HEK293T (cell line): ENCODE data around the gene ELF2.
A peak's percentile ranks its signal among the peaks of the same experiment; 100 is the strongest.
"Not testable (repeated sequence)": the region's sequence is repeated elsewhere in the genome, so short reads cannot be mapped to it uniquely, and the experiment has no call there.

Experiments used
- CTCF ChIA-PET: fragments of 350-600 bp; formaldehyde crosslinking; extraction: SDS; loops from one replicate; lab custom pipeline; 2021; ENCODE audit warnings: antibody characterized with exemption, inconsistent platforms; lab: Yijun Ruan, JAX
- POLR2A ChIA-PET: fragments of 350-600 bp; formaldehyde crosslinking; extraction: SDS; loops from one replicate; lab custom pipeline; 2020; ENCODE audit warnings: antibody characterized with exemption, inconsistent platforms; lab: Yijun Ruan, JAX
- DNase-seq: peaks from one replicate; pipeline ENCODE4 v3.0.0; 2012; ENCODE audit warnings: mixed read lengths; ENCODE audit errors: extremely low spot score
- ARNT ChIP-seq: fragments of 450-650 bp; IDR thresholded peaks from 2 replicates; pipeline ENCODE4 v1.6.1; 2017; ENCODE audit warnings: mild to moderate bottlenecking
- BHLHE40 ChIP-seq: fragments of 450-650 bp; IDR thresholded peaks from 2 replicates; pipeline ENCODE4 v1.6.1; 2016; ENCODE audit warnings: mild to moderate bottlenecking, moderate library complexity, borderline replicate concordance
- CTBP1 ChIP-seq: fragments of 450-650 bp; IDR thresholded peaks from 2 replicates; pipeline ENCODE4 v1.6.1; 2016; ENCODE audit warnings: borderline replicate concordance
- ELF4 ChIP-seq: fragments of 450-650 bp; IDR thresholded peaks from 2 replicates; pipeline ENCODE4 v1.6.1; 2017; ENCODE audit warnings: antibody characterized with exemption
- FOXA1 ChIP-seq: fragments of 450-650 bp; IDR thresholded peaks from 2 replicates; pipeline ENCODE4 v1.6.1; 2016; ENCODE audit warnings: mild to moderate bottlenecking
- FOXK2 ChIP-seq: fragments of 450-650 bp; IDR thresholded peaks from 2 replicates; pipeline ENCODE4 v1.6.1; 2016; ENCODE audit warnings: mild to moderate bottlenecking
- FOXM1 ChIP-seq: fragments of 450-650 bp; IDR thresholded peaks from 2 replicates; pipeline ENCODE4 v1.6.1; 2017; ENCODE audit warnings: mild to moderate bottlenecking, borderline replicate concordance
- HDGF ChIP-seq: fragments of 450-650 bp; IDR thresholded peaks from 2 replicates; pipeline ENCODE4 v1.6.1; 2017; ENCODE audit warnings: antibody characterized with exemption, borderline replicate concordance
- L3MBTL2 ChIP-seq: fragments of 450-650 bp; conservative IDR thresholded peaks from 2 replicates; pipeline ENCODE4 v1.6.1; 2016; ENCODE audit warnings: mild to moderate bottlenecking
- LEF1 ChIP-seq: fragments of 450-650 bp; IDR thresholded peaks from 2 replicates; pipeline ENCODE4 v1.6.1; 2017; ENCODE audit warnings: mild to moderate bottlenecking, borderline replicate concordance
- NFRKB ChIP-seq: fragments of 450-650 bp; IDR thresholded peaks from 2 replicates; pipeline ENCODE4 v1.6.1; 2016; ENCODE audit warnings: mild to moderate bottlenecking, moderate library complexity
- PKNOX1 ChIP-seq: fragments of 450-650 bp; IDR thresholded peaks from 2 replicates; pipeline ENCODE4 v1.6.1; 2016
- SP1 ChIP-seq: fragments of 450-650 bp; IDR thresholded peaks from 2 replicates; pipeline ENCODE4 v1.6.1; 2017
- SUZ12 ChIP-seq: fragments of 450-650 bp; IDR thresholded peaks from 2 replicates; pipeline ENCODE4 v1.6.1; 2016; ENCODE audit warnings: mild to moderate bottlenecking
- TARDBP ChIP-seq: fragments of 450-650 bp; IDR thresholded peaks from 2 replicates; pipeline ENCODE4 v1.6.1; 2016
- ZNF384 ChIP-seq: fragments of 450-650 bp; IDR thresholded peaks from 2 replicates; pipeline ENCODE4 v1.6.1; 2016

ELF2 gene

GRCh38 chr4:139030614-139031235, 146.3 kb downstream of the ELF2 start:
- ChIA-PET CTCF (interaction anchor here (0.5 to 2.0 kb wide), 36 partner anchors 8 to 627 kb away, joined by 3 to 47 read pairs (median 5); partner anchors contain the start of genes NAA15 and NDUFC1), POLR2A (interaction anchor here (0.7 to 1.8 kb wide), 8 partner anchors 11 to 270 kb away, joined by 3 to 7 read pairs (median 4); partner anchors contain the start of genes ELF2, NAA15 and NOCT)
- DNase-seq, result peak; percentile 79
- TF ChIP-seq LEF1 (no peak), HDGF (no peak), CTBP1 (no peak), ELF4 (no peak), ZNF384 (no peak)

- CTCF ChIA-PET, result interaction anchor here (0.6 to 2.0 kb wide), 36 partner anchors 9 to 1324 kb away, joined by 3 to 47 read pairs (median 5); partner anchors contain the start of genes NAA15 and NDUFC1
- DNase-seq, result not testable (repeated sequence)
- POLR2A ChIA-PET, result interaction anchor here (0.7 to 1.8 kb wide), 6 partner anchors 10 to 271 kb away, joined by 4 to 7 read pairs (median 4); partner anchors contain the start of genes NAA15 and NOCT
These were observed 147.1 kb downstream of the ELF2 start for GRCh38 chr4:139029866-139030363.

GRCh38 chr4:139028191-139028661, 148.8 kb downstream of the ELF2 start:
- ChIA-PET CTCF (no interaction called here), POLR2A (interaction anchor here (1.4 kb wide), 1 partner anchor 13 kb away, joined by 3 read pairs; the partner anchor contains the start of gene NOCT)
- no peak for TF ChIP-seq LEF1
- TF ChIP-seq NFRKB, result no peak
- no peak for TF ChIP-seq L3MBTL2
- no peak for TF ChIP-seq FOXK2
- no peak for TF ChIP-seq SUZ12
- TF ChIP-seq ELF4, result no peak
- TF ChIP-seq HDGF, result no peak
- no peak for TF ChIP-seq FOXM1
- no peak for TF ChIP-seq FOXA1
- no peak for TF ChIP-seq ARNT
- no peak for TF ChIP-seq SP1
- TF ChIP-seq BHLHE40, result no peak
- TF ChIP-seq CTBP1, result no peak
- TF ChIP-seq TARDBP, result no peak
- TF ChIP-seq ZNF384, result no peak
- no peak for TF ChIP-seq PKNOX1
- DNase-seq, result no peak

- ChIA-PET POLR2A (interaction anchor here (1.0 to 2.3 kb wide), 2 partner anchors 13 to 56 kb away, joined by 3 to 8 read pairs; partner anchors contain the start of gene NOCT), CTCF (no interaction called here)
- no peak for DNase-seq
These were observed 149.2 kb downstream of the ELF2 start for GRCh38 chr4:139027776-139028175.

GRCh38 chr4:139025841-139026240, 151.2 kb downstream of the ELF2 start:
- no peak for TF ChIP-seq ZNF384
- no peak for TF ChIP-seq NFRKB
- TF ChIP-seq HDGF, result no peak
- TF ChIP-seq CTBP1, result no peak
- TF ChIP-seq FOXA1, result no peak
- no peak for TF ChIP-seq ELF4
- TF ChIP-seq BHLHE40, result no peak
- TF ChIP-seq SUZ12, result no peak
- no peak for TF ChIP-seq ARNT
- no peak for TF ChIP-seq FOXK2
- TF ChIP-seq TARDBP, result no peak
- no peak for TF ChIP-seq LEF1
- TF ChIP-seq SP1, result no peak
- no peak for TF ChIP-seq FOXM1
- TF ChIP-seq L3MBTL2, result no peak
- TF ChIP-seq PKNOX1, result no peak
- no peak for DNase-seq
- ChIA-PET CTCF (interaction anchor here (1.0 kb wide), 1 partner anchor 128 kb away, joined by 5 read pairs; no protein-coding TSS in a partner anchor), POLR2A (interaction anchor here (2.3 kb wide), 1 partner anchor 11 kb away, joined by 8 read pairs; the partner anchor contains the start of gene NOCT)

More at GRCh38 chr4:139027776-139028175, 149.2 kb downstream of the ELF2 start:
- no peak for TF ChIP-seq FOXA1
- TF ChIP-seq HDGF, result no peak
- no peak for TF ChIP-seq NFRKB
- TF ChIP-seq SUZ12, result no peak
- TF ChIP-seq CTBP1, result no peak
- TF ChIP-seq ZNF384, result no peak

- ChIA-PET CTCF (interaction anchor here (0.6 kb wide), 1 partner anchor 441 kb away, joined by 3 read pairs; no protein-coding TSS in a partner anchor), POLR2A (interaction anchor here (1.9 kb wide), 1 partner anchor 10 kb away, joined by 8 read pairs; the partner anchor contains the start of gene NOCT)
- TF ChIP-seq BHLHE40 (no peak), HDGF (no peak), FOXM1 (no peak), L3MBTL2 (no peak), ARNT (no peak), LEF1 (no peak), TARDBP (no peak), FOXA1 (no peak), FOXK2 (no peak), SUZ12 (no peak), ELF4 (no peak), PKNOX1 (no peak), NFRKB (no peak), CTBP1 (no peak), ZNF384 (no peak), SP1 (no peak)
- no peak for DNase-seq
These were observed 152.3 kb downstream of the ELF2 start for GRCh38 chr4:139024686-139025085.
